SU-DHL-6 (cell line): ENCODE data around the gene RHOH.

Experiments used
- H2AFZ ChIP-seq: fragments of 200-600 bp; sonication (generic); 2 replicates; pipeline ENCODE4 v1.6.1; 2014; ENCODE audit warnings: low read depth, mild to moderate bottlenecking, moderate library complexity, mixed read lengths, antibody characterized with exemption, low read length; ENCODE audit not compliant: severe bottlenecking
- H3F3A ChIP-seq: fragments of 200-600 bp; shearing (Covaris generic); 2 replicates; pipeline ENCODE4 v1.6.0; 2016; ENCODE audit warnings: antibody characterized with exemption, mild to moderate bottlenecking; ENCODE audit not compliant: insufficient read depth
- H3K27ac ChIP-seq: fragments of 200-600 bp; sonication (generic); 2 replicates; pipeline ENCODE4 v1.5.1; 2016; ENCODE audit warnings: low read depth, mild to moderate bottlenecking, low read length, moderate library complexity, mixed read lengths
- H3K27me3 ChIP-seq: fragments of 200-600 bp; sonication (generic), shearing (Covaris generic); 2 replicates; pipeline ENCODE4 v1.6.0; 2014; ENCODE audit warnings: mild to moderate bottlenecking, low read length
- H3K36me3 ChIP-seq: fragments of 200-600 bp; sonication (generic); 2 replicates; pipeline ENCODE4 v1.6.1; 2014; ENCODE audit warnings: mild to moderate bottlenecking, low read length, mixed read lengths
- H3K4me2 ChIP-seq: fragments of 300-600, 200-600 bp; shearing (Covaris generic), sonication (generic); 2 replicates; pipeline ENCODE4 v1.6.0; 2014; ENCODE audit warnings: low read length, low read depth, mild to moderate bottlenecking; ENCODE audit not compliant: poor library complexity, severe bottlenecking
- H3K4me3 ChIP-seq: fragments of 200-600 bp; sonication (generic); 2 replicates; pipeline ENCODE4 v1.5.1; 2014; ENCODE audit warnings: antibody characterized with exemption, low read length, mild to moderate bottlenecking, mixed read lengths; ENCODE audit not compliant: insufficient read depth, poor library complexity, severe bottlenecking
- H3K79me2 ChIP-seq: fragments of 200-600 bp; sonication (generic); 2 replicates; pipeline ENCODE4 v1.6.1; 2014; ENCODE audit warnings: mild to moderate bottlenecking, low read length, moderate library complexity; ENCODE audit not compliant: insufficient read depth
- H3K9ac ChIP-seq: fragments of 200-600 bp; sonication (generic); 2 replicates; pipeline ENCODE4 v1.7.0; 2014; ENCODE audit warnings: mild to moderate bottlenecking, low read length
- H3K9me2 ChIP-seq: fragments of 200-600 bp; sonication (generic); replicated peaks from 2 replicates; pipeline ENCODE4 v1.6.1; 2014; ENCODE audit warnings: low read length; ENCODE audit not compliant: insufficient read depth
- H3K9me3 ChIP-seq: fragments of 200-600 bp; sonication (generic); 2 replicates; pipeline ENCODE4 v1.6.1; 2014; ENCODE audit warnings: low read length, mixed read lengths; ENCODE audit not compliant: insufficient read depth
- H4K20me1 ChIP-seq: fragments of 200-600 bp; sonication (generic); 2 replicates; pipeline ENCODE4 v1.6.1; 2014; ENCODE audit warnings: low read depth, mild to moderate bottlenecking, antibody characterized with exemption, low read length, moderate library complexity, mixed read lengths
- EZH2phosphoT487 ChIP-seq: fragments of 200-600 bp; sonication (generic), shearing (Covaris generic); conservative IDR thresholded peaks from 2 replicates; pipeline ENCODE4 v1.6.1; 2018; ENCODE audit warnings: mild to moderate bottlenecking, antibody characterized with exemption, low read length, moderate library complexity, mixed read lengths
- TF ChIP-seq, protein P1 (sequence below): fragments of 200-600 bp; sonication (generic); IDR thresholded peaks from one replicate; pipeline ENCODE4 v1.5.1; 2017; ENCODE audit warnings: antibody characterized with exemption, mild to moderate bottlenecking, low read length, moderate library complexity; ENCODE audit not compliant: insufficient read depth, poor library complexity, severe bottlenecking

RHOH gene

DNA sequence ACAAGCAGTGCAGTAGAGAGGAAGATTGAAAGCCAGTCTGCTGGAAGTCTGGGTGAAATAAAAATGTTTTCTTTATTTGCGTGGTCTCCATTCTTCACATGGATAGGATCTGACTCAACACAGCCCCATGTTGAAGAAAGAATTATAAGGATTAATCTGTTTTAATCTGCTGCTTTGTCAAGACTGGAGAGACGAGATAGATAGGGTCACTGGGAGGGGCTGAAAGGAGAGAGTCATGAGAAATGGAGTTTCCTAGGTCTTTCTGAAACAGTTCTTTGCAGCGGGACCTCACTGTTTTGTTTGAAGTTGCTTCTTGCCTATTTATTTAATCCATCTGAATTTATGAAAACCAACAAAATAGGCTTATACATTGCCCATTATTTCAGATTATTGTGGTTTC is 32.4 kb upstream of the RHOH start:
- Histone ChIP-seq H3K79me2 (no peaks in the 10 kb centered on the region), H2AFZ (no peak overlapping the region), H3K9me3 (no peaks in the 10 kb centered on the region), H4K20me1 (no peaks in the 10 kb centered on the region), H3K27ac (no peak overlapping the region), H3K36me3 (no peaks in the 10 kb centered on the region; the same call in 1 of the 2 replicates), H3K4me3 (no peak overlapping the region), H3K9ac (no peak overlapping the region), H3K9me2 (no peaks in the 10 kb centered on the region), H3K4me2 (no peak overlapping the region), H3K27me3 (no peaks in the 10 kb centered on the region), H3F3A (no peaks in the 10 kb centered on the region)
- TF ChIP-seq, protein P1, sequence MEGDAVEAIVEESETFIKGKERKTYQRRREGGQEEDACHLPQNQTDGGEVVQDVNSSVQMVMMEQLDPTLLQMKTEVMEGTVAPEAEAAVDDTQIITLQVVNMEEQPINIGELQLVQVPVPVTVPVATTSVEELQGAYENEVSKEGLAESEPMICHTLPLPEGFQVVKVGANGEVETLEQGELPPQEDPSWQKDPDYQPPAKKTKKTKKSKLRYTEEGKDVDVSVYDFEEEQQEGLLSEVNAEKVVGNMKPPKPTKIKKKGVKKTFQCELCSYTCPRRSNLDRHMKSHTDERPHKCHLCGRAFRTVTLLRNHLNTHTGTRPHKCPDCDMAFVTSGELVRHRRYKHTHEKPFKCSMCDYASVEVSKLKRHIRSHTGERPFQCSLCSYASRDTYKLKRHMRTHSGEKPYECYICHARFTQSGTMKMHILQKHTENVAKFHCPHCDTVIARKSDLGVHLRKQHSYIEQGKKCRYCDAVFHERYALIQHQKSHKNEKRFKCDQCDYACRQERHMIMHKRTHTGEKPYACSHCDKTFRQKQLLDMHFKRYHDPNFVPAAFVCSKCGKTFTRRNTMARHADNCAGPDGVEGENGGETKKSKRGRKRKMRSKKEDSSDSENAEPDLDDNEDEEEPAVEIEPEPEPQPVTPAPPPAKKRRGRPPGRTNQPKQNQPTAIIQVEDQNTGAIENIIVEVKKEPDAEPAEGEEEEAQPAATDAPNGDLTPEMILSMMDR = no peak
- TF ChIP-seq EZH2phosphoT487 = no peak

DNA sequence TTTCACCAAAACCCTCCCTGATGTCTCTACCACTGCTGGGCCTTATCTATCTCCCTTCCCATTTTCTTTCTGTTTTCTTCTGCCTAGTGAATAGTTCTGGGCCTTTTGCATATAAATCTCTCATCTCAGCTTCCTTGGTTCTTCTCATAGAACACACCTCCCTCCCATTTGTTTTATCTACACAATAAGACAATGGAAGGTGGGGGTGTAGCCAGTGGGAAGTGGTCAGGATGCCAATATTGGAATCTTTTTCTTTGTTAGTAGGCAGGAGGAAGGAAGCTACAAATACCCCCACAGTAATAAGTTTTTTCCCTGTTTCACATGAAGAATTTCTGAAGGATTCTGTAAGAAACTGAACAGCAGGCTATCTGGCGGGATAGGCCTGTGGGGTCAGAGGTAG is 30.9 kb upstream of the RHOH start:
- Histone ChIP-seq H3K9ac (no peak overlapping the region), H3K4me2 (no peak overlapping the region)

DNA sequence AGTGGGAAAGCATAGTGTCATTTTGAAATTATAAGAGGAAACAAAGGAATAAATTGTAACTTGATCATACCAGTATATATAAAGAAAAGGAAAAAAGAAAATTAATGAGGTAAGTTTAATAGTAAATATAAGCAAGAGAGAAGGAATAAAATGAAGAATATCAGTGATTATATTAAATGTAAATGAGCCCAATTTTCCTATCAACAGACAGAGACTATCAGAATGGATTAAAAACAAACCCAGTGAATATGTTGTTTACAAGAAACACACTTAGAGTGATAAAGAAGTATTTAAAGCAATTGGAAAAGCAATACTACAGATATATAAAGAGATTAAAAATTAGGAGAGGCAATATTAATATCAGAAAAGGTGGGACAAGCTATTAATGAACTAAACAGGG is 28.8 kb upstream of the RHOH start:
- H3K9ac ChIP-seq = no peak overlapping the region
- H3K27me3 ChIP-seq = no peaks in the 10 kb centered on the region
- H4K20me1 ChIP-seq = no peaks in the 10 kb centered on the region
- TF ChIP-seq, protein P1 = no peak
- no peak for TF ChIP-seq EZH2phosphoT487
- H3K9me2 ChIP-seq = no peaks in the 10 kb centered on the region
- H3F3A ChIP-seq = no peaks in the 10 kb centered on the region
- no peaks in the 10 kb centered on the region for H3K9me3 ChIP-seq
- H3K36me3 ChIP-seq = no peaks in the 10 kb centered on the region; the same call in 1 of the 2 replicates
- H3K27ac ChIP-seq = no peak overlapping the region
- no peaks in the 10 kb centered on the region for H3K79me2 ChIP-seq
- no peak overlapping the region for H3K4me3 ChIP-seq
- no peak overlapping the region for H3K4me2 ChIP-seq
- H2AFZ ChIP-seq = no peak overlapping the region

More for the DNA sequence above, 30.9 kb upstream of the RHOH start:
- H3K9me3 ChIP-seq = no peaks in the 10 kb centered on the region
- no peaks in the 10 kb centered on the region for H3K9me2 ChIP-seq
- H2AFZ ChIP-seq = no peak overlapping the region
- no peaks in the 10 kb centered on the region for H3K27me3 ChIP-seq
- H3K4me3 ChIP-seq = no peak overlapping the region
- no peaks in the 10 kb centered on the region for H4K20me1 ChIP-seq
- no peak overlapping the region for H3K27ac ChIP-seq
- H3F3A ChIP-seq = no peaks in the 10 kb centered on the region
- TF ChIP-seq, protein P1 = no peak
- TF ChIP-seq EZH2phosphoT487 = no peak
- no peaks in the 10 kb centered on the region for H3K79me2 ChIP-seq
- no peaks in the 10 kb centered on the region; the same call in 1 of the 2 replicates for H3K36me3 ChIP-seq

DNA sequence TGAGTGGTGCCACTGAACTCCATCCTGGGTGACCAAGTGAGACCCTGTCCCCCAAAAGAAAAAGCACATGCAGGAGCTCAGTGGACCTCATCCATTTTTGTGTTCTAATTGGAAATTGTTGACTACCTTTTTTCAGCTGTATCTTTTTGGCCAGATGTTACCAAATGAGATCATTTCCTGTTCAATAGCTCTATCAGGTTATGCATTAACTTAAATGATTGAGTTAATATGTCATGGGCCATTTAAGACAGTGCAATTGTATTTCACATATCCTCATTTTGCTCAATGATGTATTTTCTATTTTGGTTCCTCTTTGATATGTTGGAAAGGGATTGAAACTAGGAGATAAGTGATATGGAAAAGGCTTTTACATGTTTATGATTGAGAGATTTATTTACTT is 26.2 kb upstream of the RHOH start:
- Histone ChIP-seq H2AFZ (no peak overlapping the region), H3K4me2 (no peak overlapping the region), H3K36me3 (no peaks in the 10 kb centered on the region; the same call in 1 of the 2 replicates), H3K79me2 (no peaks in the 10 kb centered on the region), H4K20me1 (no peaks in the 10 kb centered on the region), H3F3A (no peaks in the 10 kb centered on the region), H3K4me3 (no peak overlapping the region), H3K27me3 (no peaks in the 10 kb centered on the region), H3K27ac (no peak overlapping the region), H3K9me2 (no peaks in the 10 kb centered on the region), H3K9ac (no peak overlapping the region), H3K9me3 (no peaks in the 10 kb centered on the region)
- TF ChIP-seq, protein P1 = no peak
- no peak for TF ChIP-seq EZH2phosphoT487
